ENCODE measurements around the gene WASL. TPM values are rescaled to one million over a fixed set of nuclear protein-coding genes. Genes with fewer than 3 reads are reported as not detected.

Gene WASL
- total and polyA plus RNA-seq, 10 of the 15 experiments (the other 5 are each of a cell fraction or from before 2014, with no cell fraction given): 2.0 to 6.4 (median 3.5) TPM

DNA sequence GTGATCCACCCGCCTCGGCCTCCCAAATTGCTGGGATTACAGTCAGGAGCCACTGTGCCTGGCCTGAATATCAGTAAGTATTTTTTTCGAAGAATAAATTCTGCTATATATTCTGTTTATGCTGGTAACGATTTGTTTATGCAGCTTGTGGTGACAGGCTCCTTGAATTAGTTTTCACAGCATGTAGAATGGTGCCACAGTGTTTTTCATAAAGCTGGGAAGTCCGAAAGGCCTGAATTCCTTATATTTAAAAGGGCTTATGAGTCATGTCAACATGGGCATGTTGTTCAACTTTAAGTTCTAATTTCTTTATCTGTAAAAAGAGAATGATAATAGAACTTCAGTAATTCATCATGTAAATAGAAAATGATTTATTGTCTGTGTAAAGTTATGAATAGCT, 42.2 kb upstream of the WASL start:
- no peak overlapping the region for H3K4me3 ChIP-seq
- H3K9me3 ChIP-seq (replicated peaks; ENCODE audit: control insufficient read depth, insufficient read depth, low read length): no peaks in the 10 kb centered on the region; the same call in 2 of the 3 replicates
- H3K9ac ChIP-seq (ENCODE audit: control insufficient read depth, insufficient read depth, low read length): no peak overlapping the region
- intact Hi-C loops (cut with micrococcal nuclease; ENCODE audit: unreplicated experiment): no loop called here
- FAIRE-seq (no peak), DNase-seq (ENCODE audit: low read depth, low spot score) (no peak), ATAC-seq (no peak)
- H3K27ac ChIP-seq (ENCODE audit: control insufficient read depth, insufficient read depth): no peak overlapping the region
- no peak overlapping the region for H3K4me2 ChIP-seq (ENCODE audit: control insufficient read depth, insufficient read depth)
- TF ChIP-seq TBL1XR1 (IDR thresholded peaks at IDR 0.05; ENCODE audit: low read depth, low read length): no peak
- TF ChIP-seq, protein P1, sequence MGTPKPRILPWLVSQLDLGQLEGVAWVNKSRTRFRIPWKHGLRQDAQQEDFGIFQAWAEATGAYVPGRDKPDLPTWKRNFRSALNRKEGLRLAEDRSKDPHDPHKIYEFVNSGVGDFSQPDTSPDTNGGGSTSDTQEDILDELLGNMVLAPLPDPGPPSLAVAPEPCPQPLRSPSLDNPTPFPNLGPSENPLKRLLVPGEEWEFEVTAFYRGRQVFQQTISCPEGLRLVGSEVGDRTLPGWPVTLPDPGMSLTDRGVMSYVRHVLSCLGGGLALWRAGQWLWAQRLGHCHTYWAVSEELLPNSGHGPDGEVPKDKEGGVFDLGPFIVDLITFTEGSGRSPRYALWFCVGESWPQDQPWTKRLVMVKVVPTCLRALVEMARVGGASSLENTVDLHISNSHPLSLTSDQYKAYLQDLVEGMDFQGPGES (IDR thresholded peaks at IDR 0.05): no peak
- TF ChIP-seq CREB1 (IDR thresholded peaks at IDR 0.05; ENCODE audit: low read depth): no peak
- TF ChIP-seq, protein P2, sequence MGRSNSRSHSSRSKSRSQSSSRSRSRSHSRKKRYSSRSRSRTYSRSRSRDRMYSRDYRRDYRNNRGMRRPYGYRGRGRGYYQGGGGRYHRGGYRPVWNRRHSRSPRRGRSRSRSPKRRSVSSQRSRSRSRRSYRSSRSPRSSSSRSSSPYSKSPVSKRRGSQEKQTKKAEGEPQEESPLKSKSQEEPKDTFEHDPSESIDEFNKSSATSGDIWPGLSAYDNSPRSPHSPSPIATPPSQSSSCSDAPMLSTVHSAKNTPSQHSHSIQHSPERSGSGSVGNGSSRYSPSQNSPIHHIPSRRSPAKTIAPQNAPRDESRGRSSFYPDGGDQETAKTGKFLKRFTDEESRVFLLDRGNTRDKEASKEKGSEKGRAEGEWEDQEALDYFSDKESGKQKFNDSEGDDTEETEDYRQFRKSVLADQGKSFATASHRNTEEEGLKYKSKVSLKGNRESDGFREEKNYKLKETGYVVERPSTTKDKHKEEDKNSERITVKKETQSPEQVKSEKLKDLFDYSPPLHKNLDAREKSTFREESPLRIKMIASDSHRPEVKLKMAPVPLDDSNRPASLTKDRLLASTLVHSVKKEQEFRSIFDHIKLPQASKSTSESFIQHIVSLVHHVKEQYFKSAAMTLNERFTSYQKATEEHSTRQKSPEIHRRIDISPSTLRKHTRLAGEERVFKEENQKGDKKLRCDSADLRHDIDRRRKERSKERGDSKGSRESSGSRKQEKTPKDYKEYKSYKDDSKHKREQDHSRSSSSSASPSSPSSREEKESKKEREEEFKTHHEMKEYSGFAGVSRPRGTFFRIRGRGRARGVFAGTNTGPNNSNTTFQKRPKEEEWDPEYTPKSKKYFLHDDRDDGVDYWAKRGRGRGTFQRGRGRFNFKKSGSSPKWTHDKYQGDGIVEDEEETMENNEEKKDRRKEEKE (IDR thresholded peaks at IDR 0.05): no peak
- no peak for TF ChIP-seq HDAC2 (IDR thresholded peaks at IDR 0.05)
- TF ChIP-seq, protein P3, sequence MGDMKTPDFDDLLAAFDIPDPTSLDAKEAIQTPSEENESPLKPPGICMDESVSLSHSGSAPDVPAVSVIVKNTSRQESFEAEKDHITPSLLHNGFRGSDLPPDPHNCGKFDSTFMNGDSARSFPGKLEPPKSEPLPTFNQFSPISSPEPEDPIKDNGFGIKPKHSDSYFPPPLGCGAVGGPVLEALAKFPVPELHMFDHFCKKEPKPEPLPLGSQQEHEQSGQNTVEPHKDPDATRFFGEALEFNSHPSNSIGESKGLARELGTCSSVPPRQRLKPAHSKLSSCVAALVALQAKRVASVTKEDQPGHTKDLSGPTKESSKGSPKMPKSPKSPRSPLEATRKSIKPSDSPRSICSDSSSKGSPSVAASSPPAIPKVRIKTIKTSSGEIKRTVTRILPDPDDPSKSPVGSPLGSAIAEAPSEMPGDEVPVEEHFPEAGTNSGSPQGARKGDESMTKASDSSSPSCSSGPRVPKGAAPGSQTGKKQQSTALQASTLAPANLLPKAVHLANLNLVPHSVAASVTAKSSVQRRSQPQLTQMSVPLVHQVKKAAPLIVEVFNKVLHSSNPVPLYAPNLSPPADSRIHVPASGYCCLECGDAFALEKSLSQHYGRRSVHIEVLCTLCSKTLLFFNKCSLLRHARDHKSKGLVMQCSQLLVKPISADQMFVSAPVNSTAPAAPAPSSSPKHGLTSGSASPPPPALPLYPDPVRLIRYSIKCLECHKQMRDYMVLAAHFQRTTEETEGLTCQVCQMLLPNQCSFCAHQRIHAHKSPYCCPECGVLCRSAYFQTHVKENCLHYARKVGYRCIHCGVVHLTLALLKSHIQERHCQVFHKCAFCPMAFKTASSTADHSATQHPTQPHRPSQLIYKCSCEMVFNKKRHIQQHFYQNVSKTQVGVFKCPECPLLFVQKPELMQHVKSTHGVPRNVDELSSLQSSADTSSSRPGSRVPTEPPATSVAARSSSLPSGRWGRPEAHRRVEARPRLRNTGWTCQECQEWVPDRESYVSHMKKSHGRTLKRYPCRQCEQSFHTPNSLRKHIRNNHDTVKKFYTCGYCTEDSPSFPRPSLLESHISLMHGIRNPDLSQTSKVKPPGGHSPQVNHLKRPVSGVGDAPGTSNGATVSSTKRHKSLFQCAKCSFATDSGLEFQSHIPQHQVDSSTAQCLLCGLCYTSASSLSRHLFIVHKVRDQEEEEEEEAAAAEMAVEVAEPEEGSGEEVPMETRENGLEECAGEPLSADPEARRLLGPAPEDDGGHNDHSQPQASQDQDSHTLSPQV (IDR thresholded peaks at IDR 0.05): no peak
- ChIA-PET RAD21 (ENCODE audit: unreplicated experiment) (interaction anchor here (0.9 kb wide), 1 partner anchor 34 kb away, joined by 3 read pairs; no protein-coding TSS in a partner anchor), CTCF (interaction anchor here (1.1 to 2.0 kb wide), 5 partner anchors 19 to 297 kb away, joined by 3 to 6 read pairs (median 4); no protein-coding TSS in a partner anchor), SMC1A (ENCODE audit: uncharacterized antibody, unreplicated experiment) (interaction anchor here (1.5 to 3.3 kb wide), 3 partner anchors 19 to 81 kb away, joined by 3 to 14 read pairs (median 6); no protein-coding TSS in a partner anchor), POLR2A (interaction anchor here (0.6 kb wide), 1 partner anchor 70 kb away, joined by 3 read pairs; no protein-coding TSS in a partner anchor)
- H3K4me1 ChIP-seq (ENCODE audit: control insufficient read depth, insufficient read depth, low read length): no peaks in the 10 kb centered on the region
- in situ Hi-C loops (cut with MboI): no loop called here
- 46% methylated on average over 5 of the region's 5 CpGs for WGBS (ENCODE audit: insufficient coverage, insufficient replicate concordance, low lambda C conversion rate, missing lambda C conversion rate)
- H3K27me3 ChIP-seq (replicated peaks in 1 of 2; ENCODE audit: control insufficient read depth in 2 of 2, insufficient read depth in 2 of 2, low read length in 1 of 2): no peaks in the 10 kb centered on the region
- H2AFZ ChIP-seq (ENCODE audit: control insufficient read depth, low read depth, low read length): no peak overlapping the region
- BruUV-seq (replicated peaks): no TSS peak
- H3K79me2 ChIP-seq (ENCODE audit: control insufficient read depth, insufficient read depth, low read length): no peaks in the 10 kb centered on the region
- no peaks in the 10 kb centered on the region for H3K36me3 ChIP-seq (ENCODE audit: control insufficient read depth in 2 of 2, insufficient read depth in 2 of 2, low read length in 1 of 2)
- no peaks in the 10 kb centered on the region for H4K20me1 ChIP-seq (ENCODE audit: control insufficient read depth, insufficient read depth)
